Measurements from ENCODE around the gene FRMD4A. TPM values are rescaled to one million over a fixed set of nuclear protein-coding genes. Genes with fewer than 3 reads are reported as not detected.

The FRMD4A gene
- total RNA-seq, 1 experiment from 2014 or later, result 51.1 TPM

DNA sequence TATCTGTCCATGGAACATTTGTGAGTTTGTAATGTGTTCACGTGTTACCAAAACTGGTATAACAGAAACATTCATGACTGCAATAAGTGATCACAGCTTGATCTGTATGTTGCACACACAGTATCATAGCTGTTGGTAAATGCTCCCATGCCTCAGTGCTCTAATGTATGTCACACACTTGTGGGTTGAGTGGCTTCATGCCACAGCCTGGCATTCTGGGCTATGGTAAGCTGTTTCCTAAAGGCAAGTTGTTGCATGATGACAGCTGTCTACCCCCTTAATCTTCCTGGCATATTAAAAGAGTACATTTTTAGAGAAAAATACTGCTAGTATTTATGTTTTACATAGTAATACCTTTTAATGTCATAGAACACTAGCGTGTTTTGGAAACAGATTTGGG, 708.8 kb downstream of the FRMD4A start:
- no peak for DNase-seq (ENCODE audit: low read depth)

DNA sequence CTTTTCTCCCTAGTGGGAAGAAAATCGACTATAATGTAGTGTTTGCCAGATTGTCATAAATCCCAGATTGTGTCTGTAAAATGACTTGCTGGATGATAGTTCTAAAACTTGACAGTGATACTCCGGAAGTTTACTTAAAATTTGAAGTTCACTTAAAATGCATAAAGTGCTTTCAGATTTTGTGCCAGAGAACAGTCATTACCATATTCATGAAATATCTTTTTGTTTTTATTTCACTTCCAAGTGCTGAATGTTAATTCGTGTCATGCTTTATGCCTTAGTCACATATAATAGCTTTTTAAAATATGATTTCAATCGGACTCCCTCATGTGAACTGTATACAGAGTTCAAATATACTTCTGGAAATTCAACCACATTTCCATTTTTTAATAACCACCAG, 713.6 kb downstream of the FRMD4A start:
- DNase-seq (ENCODE audit: low read depth), result no peak

DNA sequence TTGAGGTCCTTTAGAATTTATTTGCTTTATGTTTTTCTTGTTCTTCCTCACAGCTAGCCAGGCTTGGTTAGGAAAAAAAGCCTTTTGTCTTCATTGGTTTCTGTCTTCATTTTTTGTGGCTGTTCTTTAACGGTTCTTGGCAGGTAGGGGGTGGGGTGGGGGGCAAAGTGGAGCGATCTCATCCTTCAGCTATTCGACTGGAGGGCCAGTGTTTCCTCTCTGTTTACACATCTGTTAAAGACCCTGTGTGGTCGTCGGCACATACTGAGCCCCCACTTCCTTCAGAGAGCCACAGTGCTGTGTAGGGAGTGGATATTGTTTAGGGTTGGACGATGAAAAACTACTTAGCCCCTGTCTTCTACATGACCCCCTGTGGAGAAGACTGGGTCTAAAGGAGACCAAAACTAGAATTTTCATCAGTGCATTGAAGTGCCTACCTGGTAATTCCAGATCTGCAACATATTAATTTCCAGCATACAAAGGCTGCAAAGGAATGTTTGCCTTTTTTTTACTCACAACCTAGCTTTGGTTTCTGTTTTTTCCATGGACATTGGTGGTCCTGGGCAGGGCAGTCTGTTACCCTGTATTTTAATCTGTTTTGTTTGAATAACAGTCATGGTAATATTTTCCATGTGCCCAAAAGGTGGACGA, 714.9 kb downstream of the FRMD4A start:
- no peak for DNase-seq (ENCODE audit: low read depth)

DNA sequence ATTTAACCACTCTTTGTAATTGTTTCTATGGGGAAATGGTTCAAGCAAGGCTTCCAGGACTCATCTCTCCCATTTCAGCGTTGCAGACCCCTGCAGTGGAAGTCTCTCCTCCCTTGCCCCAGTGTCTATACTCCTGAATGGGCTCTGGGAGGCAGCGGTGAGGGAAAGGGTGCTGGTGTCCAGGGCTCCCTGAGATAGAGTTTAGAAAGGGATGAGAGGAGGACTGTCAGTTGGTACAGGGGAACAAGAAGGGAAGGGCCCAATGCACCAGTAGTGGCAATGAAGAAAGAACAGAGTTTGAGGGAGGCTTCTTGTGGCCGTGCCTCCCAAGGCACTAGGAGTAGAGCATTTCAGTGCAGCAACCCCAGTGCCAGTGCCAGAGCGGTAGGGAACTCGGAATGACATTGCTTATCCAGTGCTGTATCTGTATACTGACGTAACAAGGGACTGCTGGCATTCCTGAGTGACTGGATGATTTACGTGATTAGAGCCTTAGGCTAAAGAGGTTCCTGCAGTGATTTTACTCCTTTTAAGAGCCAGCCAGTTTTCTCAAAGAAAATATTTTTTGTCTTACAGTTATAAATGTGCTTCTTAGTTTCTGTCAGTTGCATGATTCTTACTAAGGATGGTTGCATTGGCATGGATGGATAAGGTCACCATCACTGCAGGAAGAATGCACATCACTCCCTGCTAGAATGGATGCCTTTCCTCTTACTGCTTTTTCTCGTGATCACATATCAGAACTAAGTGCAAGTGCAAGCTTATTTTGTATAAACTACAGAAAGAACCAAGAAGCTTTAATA, 716.0 kb downstream of the FRMD4A start:
- DNase-seq (ENCODE audit: low read depth), result peak; percentile 94

DNA sequence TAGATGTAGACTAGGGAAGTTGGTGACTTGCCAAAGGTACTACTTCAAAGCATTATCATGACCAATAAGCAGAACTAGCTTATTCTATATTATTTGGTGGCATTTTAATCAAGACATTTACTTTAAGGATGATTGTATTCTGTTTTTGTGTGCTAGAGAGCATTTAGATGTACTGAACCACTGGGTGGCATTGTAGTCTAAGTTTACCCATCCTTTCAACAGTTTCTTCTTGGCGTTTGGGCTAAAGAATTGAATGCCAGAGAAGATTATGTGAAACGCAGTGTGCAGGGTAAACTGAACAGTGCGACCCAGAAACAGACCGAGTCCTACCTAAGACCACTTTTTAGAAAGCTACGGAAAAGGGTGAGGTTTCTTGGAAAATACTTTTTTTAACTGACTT, 717.2 kb downstream of the FRMD4A start:
- DNase-seq (ENCODE audit: low read depth), result peak; percentile 59

DNA sequence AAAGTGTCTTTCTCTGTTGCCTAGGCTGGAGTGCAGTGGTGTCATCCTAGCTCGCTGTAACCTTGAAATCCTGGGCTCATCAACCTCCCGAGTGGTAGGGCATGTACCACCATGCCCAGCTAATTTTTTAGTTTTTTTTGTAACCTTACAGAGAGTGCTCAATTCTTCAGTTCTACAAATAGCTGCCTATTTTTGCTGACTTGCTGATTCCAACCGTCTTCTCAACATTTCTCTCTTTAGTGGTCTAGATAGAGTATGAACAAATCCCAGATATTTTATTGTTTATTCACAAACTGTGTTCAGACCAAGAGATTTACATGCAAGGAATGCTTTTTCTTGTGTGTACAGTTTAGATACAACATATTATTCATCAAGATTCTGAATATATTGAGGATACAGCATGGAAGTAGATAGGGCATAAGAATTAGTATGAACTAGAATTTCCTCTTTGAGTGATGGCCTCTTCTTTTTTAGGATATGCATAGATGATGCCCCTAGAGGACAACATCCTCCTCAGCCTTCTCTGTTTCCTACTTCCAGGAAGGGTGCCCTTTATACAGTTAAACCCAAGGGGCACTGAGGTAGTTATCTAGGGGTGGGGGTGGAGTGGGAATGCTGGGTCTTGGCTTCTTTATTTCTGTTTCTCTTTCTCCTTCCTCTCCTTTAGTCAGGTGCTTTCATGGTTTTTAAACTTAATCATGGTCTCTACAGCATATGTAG, 717.9 kb downstream of the FRMD4A start:
- no peak for DNase-seq (ENCODE audit: low read depth)

DNA sequence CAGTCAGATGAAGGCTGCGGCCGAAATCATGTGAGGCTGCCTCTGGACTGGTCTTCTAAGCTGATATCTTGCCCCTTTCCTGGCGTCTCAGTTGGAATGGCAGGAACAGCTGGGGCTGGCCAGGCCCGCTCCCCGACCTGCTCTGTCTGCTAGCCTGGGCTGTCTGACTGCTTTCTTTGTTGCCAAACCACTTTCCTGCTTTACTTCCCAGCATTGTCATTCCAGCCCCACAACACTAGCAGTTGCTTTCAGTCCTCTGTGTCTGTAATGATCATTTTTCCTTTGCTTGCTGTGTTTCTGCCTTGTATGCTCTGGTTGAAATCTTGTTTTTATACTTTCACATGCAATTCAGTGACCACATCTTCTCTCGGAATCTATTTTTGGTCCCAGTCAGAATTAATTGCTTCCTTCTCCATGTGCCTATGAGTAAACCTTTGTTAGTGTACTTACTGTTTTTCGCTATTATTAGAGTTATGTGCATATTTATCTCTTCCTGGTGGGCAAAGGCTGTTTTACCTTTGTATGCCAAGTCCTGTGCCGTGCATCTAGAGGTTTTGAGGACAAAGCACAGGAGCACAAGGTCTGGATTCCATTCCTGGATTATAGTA, 722.4 kb downstream of the FRMD4A start:
- DNase-seq (ENCODE audit: low read depth), result peak; percentile 43

DNA sequence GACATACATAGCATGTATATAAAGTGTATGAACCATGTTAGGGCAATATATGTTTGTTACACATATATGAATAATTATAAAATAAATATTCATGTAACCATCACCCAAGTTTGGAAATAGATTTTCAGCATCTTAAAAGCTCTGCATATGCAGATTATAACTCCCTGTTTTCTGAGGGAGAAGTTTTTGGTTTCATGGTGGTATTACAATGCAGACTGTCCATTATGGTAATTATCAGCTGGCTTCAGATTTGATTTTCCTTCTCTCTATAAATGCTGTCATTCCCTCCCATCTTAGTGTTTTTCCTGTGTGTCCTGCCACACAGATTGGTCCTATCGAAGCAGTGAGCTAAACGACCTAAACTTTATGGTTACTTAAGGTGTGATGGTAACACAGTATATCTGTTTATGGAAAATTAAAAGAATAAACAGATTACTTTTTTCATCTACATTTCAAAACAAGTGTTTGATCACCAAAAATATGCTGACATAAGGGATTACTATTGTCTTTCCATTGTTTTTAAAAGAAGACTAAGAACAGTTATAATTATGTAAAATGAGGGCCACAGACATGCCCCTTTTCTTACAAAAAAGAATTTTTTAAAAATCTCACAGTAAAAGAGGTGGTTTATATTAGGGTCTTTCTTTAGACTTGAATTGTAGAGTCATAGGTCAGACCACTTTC, 726.2 kb downstream of the FRMD4A start:
- DNase-seq (ENCODE audit: low read depth), result no peak

DNA sequence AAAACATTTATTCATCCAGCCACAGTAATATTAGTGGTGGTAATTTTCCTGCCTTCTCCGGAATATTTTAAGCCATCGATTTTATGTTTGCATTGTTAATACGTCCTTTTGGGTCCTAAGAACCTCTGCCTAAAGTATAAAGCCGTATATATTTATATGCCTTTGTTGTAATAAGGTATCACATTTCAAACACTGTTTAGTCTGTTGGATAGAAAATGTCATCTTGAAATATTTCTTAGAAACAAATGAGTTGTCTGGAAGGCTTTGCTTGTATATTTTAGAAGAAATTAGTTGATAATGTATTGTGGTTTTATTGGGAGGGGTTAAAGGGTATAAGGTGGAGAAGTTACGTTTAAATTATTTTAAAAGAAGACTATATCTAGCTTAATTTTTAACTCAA, 732.8 kb downstream of the FRMD4A start:
- DNase-seq (ENCODE audit: low read depth), result no peak

DNA sequence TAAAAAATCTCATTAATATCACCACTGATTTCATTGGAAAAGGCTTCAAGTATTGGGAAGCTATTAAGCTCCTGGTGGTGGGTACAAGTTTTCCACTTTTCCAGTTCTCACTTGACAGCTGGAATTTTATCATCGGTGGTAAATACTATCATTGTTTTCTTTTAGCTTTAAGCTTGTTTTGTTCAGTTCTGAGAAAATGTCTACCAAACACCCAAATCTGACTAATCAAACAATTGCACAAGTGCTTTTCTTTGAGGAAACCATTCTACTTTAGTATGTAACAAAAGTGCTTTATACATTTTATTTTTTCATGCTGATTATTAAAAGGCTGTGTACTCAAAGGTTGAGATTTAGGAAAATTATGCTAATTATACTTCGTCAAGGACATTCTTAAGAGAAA, 736.1 kb downstream of the FRMD4A start:
- no peak for DNase-seq (ENCODE audit: low read depth)
